Keratinocyte (primary cell): ENCODE results near the gene SAC3D1. TPM values are rescaled to one million over a fixed set of nuclear protein-coding genes. Genes with fewer than 3 reads are reported as not detected.

Experiments
- DNase-seq: peaks from one replicate; pipeline ENCODE4 v3.0.0-alpha.2; 2011; ENCODE audit warnings: low read depth, missing footprints, low spot score
- FAIRE-seq: peaks from 2 replicates; lab custom pipeline; 2011; peaks lifted over from hg19 to GRCh38; lab: Jason Lieb, UNC
- H2AFZ ChIP-seq: 2 replicates; pipeline ENCODE4 v1.6.0; 2012; ENCODE audit warnings: low read length, control low read depth, inconsistent platforms; ENCODE audit not compliant: control insufficient read depth
- H3K27ac ChIP-seq: 2 replicates; pipeline ENCODE4 v1.5.1; 2011; ENCODE audit warnings: low read length; ENCODE audit not compliant: control insufficient read depth, insufficient read depth
- H3K27me3 ChIP-seq: 3 replicates; pipeline ENCODE4 v1.6.0; 2011; ENCODE audit warnings: low read length; ENCODE audit not compliant: control insufficient read depth, insufficient read depth; ENCODE audit errors: extremely low read depth
- H3K36me3 ChIP-seq, 2 experiments: 2 replicates in 1 of 2; 3 replicates in 1 of 2; pipeline ENCODE4 v1.5.1; 2011; ENCODE audit warnings: low read length in 2 of 2, mild to moderate bottlenecking in 1 of 2; ENCODE audit not compliant: control insufficient read depth in 2 of 2, insufficient read depth in 2 of 2; ENCODE audit errors: extremely low read depth in 1 of 2
- H3K4me1 ChIP-seq: 3 replicates; pipeline ENCODE4 v1.5.1; 2011; ENCODE audit warnings: low read length; ENCODE audit not compliant: control insufficient read depth, insufficient read depth; ENCODE audit errors: extremely low read depth
- H3K4me2 ChIP-seq: 3 replicates; pipeline ENCODE4 v1.6.0; 2011; ENCODE audit warnings: low read depth, low read length; ENCODE audit not compliant: control insufficient read depth, insufficient read depth; ENCODE audit errors: extremely low read depth
- H3K4me3 ChIP-seq, 3 experiments: fragments of 200-600 bp in 1 of 3; sonication (generic) in 1 of 3; 2 replicates in 2 of 3; 3 replicates in 1 of 3; pipeline ENCODE4 v1.5.1; 2011 to 2016; ENCODE audit warnings: low read length in 3 of 3, mild to moderate bottlenecking in 3 of 3, control low read depth in 2 of 3, inconsistent platforms in 1 of 3, low read depth in 1 of 3, mixed read lengths in 1 of 3, mixed run types in 1 of 3, moderate library complexity in 1 of 3; ENCODE audit not compliant: control insufficient read depth in 2 of 3, insufficient read depth in 2 of 3; ENCODE audit errors: extremely low read depth in 1 of 3
- H3K79me2 ChIP-seq: 2 replicates; pipeline ENCODE4 v1.6.0; 2012; ENCODE audit warnings: low read length; ENCODE audit not compliant: control insufficient read depth, insufficient read depth
- H3K9ac ChIP-seq: 3 replicates; pipeline ENCODE4 v1.6.0; 2011; ENCODE audit warnings: low read length; ENCODE audit not compliant: control insufficient read depth, insufficient read depth; ENCODE audit errors: extremely low read depth
- H3K9me1 ChIP-seq: 3 replicates; pipeline ENCODE4 v1.6.0; 2011; ENCODE audit warnings: low read length; ENCODE audit not compliant: control insufficient read depth, insufficient read depth; ENCODE audit errors: extremely low read depth
- H3K9me3 ChIP-seq: 2 replicates; pipeline ENCODE4 v1.5.1; 2012; ENCODE audit warnings: low read depth, low read length; ENCODE audit not compliant: control insufficient read depth
- H4K20me1 ChIP-seq: 3 replicates; pipeline ENCODE4 v1.6.0; 2011; ENCODE audit warnings: low read length; ENCODE audit not compliant: control insufficient read depth, insufficient read depth; ENCODE audit errors: extremely low read depth
- EZH2 ChIP-seq: IDR thresholded peaks from one replicate; pipeline ENCODE4 v1.6.1; 2012; ENCODE audit warnings: inconsistent platforms, mild to moderate bottlenecking, low read length, moderate library complexity
- dilution Hi-C: fragments of 300-500 bp; cut with MboI; formaldehyde crosslinking; loops from one replicate; pipeline ENCODE4 v1.7.0; 2020; ENCODE audit warnings: low sequenced_read_pairs; ENCODE audit not compliant: extremely low pct_ligation_motif_present
- polyA plus RNA-seq, 5 experiments: library from polyadenylated mRNA; depleted of rRNA in 3 of 5; stranded (reverse) in 3 of 5; stranded (forward) in 1 of 5; unstranded in 1 of 5; fragments of >200 nt; gene quantifications; 1 replicate in 1 of 5; 2 replicates in 3 of 5; 3 replicates in 1 of 5; pipeline versions ENCODE4 v1.2.1 to v1.2.3, GENCODE V29; 2011 to 2012; ENCODE audit warnings: missing spikeins in 2 of 5, low read depth in 1 of 5, low replicate concordance in 1 of 5
- TF ChIP-seq, protein P1 (sequence below), 3 experiments: IDR thresholded peaks in 1 of 3; conservative IDR thresholded peaks in 1 of 3; optimal IDR thresholded peaks in 1 of 3; 2 replicates in 2 of 3; 3 replicates in 1 of 3; pipeline versions ENCODE3 to v1.5.1; 2011; ENCODE audit warnings: low read length in 3 of 3, mild to moderate bottlenecking in 3 of 3, moderate library complexity in 2 of 3, control low read depth in 1 of 3, inconsistent platforms in 1 of 3; ENCODE audit not compliant: insufficient read depth in 2 of 3; ENCODE audit errors: extremely low read depth in 1 of 3

SAC3D1 gene
- polyA plus RNA-seq, 1 donor (not counting 4 experiments of a cell fraction or from before 2014, with no cell fraction given): 4.9 TPM

DNA sequence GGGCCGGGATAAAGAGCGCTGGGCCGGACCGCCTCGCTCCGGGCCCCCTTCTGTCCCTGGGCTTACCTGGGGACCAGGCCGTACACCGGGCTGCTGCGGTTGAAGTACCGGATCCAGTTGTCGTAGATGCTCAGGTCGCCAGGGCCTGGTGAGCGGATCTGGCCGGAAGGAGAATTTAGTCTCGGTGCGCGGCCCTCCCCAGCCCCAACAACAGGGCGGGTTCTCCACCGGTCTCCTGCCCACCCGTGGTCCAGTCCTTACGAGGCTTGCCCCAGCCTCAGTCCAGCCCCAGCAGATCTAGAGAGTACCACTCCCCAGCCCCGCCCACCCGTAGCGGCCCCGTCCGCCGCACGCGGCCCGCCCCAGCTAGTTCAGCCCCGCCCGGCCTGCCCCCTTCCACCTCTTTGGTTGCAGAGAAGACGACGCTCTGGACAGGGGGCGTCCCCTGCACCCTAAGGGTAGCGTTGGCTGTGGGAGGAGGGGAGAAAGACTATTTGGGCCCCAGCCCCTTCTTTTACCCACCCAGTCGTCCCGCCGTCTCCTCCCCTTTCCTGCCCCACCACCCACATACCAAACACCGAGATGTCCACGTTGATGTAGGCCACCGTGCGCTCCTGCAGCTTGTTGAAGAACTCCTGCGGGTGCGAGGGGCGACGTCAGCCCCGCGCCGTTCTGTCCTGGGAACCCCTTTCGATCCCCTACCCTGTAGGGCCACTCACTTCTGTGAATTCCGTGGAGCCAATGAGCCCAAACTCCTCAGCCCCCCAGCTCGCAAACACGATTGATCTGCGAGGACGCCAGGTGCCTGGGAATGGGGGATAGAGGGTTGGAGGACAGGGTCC, 6.8 kb downstream of the SAC3D1 start:
- TF ChIP-seq, protein P1, sequence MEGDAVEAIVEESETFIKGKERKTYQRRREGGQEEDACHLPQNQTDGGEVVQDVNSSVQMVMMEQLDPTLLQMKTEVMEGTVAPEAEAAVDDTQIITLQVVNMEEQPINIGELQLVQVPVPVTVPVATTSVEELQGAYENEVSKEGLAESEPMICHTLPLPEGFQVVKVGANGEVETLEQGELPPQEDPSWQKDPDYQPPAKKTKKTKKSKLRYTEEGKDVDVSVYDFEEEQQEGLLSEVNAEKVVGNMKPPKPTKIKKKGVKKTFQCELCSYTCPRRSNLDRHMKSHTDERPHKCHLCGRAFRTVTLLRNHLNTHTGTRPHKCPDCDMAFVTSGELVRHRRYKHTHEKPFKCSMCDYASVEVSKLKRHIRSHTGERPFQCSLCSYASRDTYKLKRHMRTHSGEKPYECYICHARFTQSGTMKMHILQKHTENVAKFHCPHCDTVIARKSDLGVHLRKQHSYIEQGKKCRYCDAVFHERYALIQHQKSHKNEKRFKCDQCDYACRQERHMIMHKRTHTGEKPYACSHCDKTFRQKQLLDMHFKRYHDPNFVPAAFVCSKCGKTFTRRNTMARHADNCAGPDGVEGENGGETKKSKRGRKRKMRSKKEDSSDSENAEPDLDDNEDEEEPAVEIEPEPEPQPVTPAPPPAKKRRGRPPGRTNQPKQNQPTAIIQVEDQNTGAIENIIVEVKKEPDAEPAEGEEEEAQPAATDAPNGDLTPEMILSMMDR (optimal IDR thresholded peaks at IDR 0.05 in 1 of 3, IDR thresholded peaks at IDR 0.05 in 1 of 3, conservative IDR thresholded peaks at IDR 0.05 in 1 of 3; ENCODE audit: extremely low read depth in 1 of 3, insufficient read depth in 2 of 3, low read length in 3 of 3): no peak
- no peak for TF ChIP-seq EZH2

DNA sequence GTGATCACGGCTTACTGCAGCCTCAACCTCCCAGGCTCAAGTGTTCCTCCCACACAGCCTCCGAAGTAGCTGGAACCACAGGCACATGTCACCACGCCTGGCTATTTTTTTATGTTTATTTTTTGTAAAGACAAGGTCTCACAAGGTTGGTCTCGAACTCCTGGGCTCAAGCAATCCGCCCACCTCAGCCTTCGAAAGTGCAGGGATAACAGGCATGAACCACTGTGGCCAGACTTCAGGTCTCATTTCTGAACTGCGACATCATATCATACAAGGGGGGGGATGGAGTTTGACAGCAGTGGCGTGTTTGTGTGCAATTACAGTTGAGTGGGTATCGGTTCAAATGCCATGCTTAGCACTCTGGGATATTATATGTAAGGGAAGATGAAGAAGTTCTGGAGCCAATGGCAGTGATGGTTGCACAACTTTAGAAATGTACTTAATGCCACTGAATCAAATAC, 10.4 kb downstream of the SAC3D1 start:
- no peak for DNase-seq
- Histone ChIP-seq H3K4me2 (no peak overlapping the region), H3K4me3 (no peak overlapping the region), H3K27ac (no peak overlapping the region), H3K79me2 (no peaks in the 10 kb centered on the region), H3K27me3 (peaks cover 4% of the 10 kb centered on the region), H3K9me1 (no peaks in the 10 kb centered on the region), H2AFZ (no peak overlapping the region), H4K20me1 (no peaks in the 10 kb centered on the region), H3K9me3 (no peaks in the 10 kb centered on the region), H3K4me1 (peaks cover 3% of the 10 kb centered on the region), H3K9ac (no peak overlapping the region), H3K36me3 (no peaks in the 10 kb centered on the region)
- dilution Hi-C loops: no loop called here
- TF ChIP-seq EZH2: no peak
- no peak for FAIRE-seq

More for the DNA sequence above, 6.8 kb downstream of the SAC3D1 start:
- H2AFZ ChIP-seq: peak overlapping the region; percentile 47
- H3K27me3 ChIP-seq: no peaks in the 10 kb centered on the region
- no peaks in the 10 kb centered on the region for H3K9me3 ChIP-seq
- H3K36me3 ChIP-seq: peaks cover 3 to 7% of the 10 kb centered on the region in 2 experiments
- peak overlapping the region in 2 of 3 experiments; percentile 26 to 31 for H3K4me3 ChIP-seq
- H3K27ac ChIP-seq: no peak overlapping the region
- peak overlapping the region; percentile 54 for H3K4me2 ChIP-seq
- DNase-seq (no peak), FAIRE-seq (no peak)
- peaks cover 8% of the 10 kb centered on the region for H3K4me1 ChIP-seq
- dilution Hi-C loops: no loop called here
- H3K9me1 ChIP-seq: no peaks in the 10 kb centered on the region
- no peak overlapping the region for H3K9ac ChIP-seq
- H3K79me2 ChIP-seq: no peaks in the 10 kb centered on the region
- no peaks in the 10 kb centered on the region for H4K20me1 ChIP-seq
